ENCODE results near the gene FAM83D. TPM values are rescaled to one million over a fixed set of nuclear protein-coding genes. Genes with fewer than 3 reads are reported as not detected.

The FAM83D gene
- total RNA-seq, 1 experiment from 2014 or later: 48.1 TPM

DNA sequence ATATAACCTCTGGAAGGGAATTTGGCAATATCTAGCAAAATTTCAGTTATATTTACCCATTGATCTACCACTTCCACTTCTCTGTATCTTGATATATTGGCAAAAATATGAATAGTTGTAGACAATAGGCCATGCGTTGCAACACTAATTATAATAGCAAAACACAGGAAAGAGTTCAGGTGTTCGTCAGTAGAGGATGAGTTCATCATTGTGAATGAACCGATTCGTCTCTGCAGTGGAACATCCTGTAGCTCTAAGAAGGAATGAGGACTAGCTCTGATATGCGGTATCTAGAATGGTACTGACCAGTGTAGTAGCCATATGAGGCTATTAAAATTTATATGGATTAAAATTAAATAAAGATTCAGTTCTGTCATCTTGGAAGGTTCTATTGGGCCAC lies 8.3 kb downstream of the FAM83D start:
- H2BK20ac ChIP-seq (ENCODE audit: low read depth, low read length, poor library complexity, severe bottlenecking): no peak overlapping the region
- Mint-ChIP-seq H3K27me3 (ENCODE audit: low read depth) (no peaks in the 10 kb centered on the region), H3K27ac (no peak overlapping the region), H3K36me3 (ENCODE audit: insufficient read depth in 1 of 3, low read depth in 3 of 3) (peaks cover 21 to 41% (median 35%) of the 10 kb centered on the region in 3 experiments; a peak in 6 of 7 replicates), H3K9me3 (no peaks in the 10 kb centered on the region), H3K4me1 (peaks cover 38 to 41% of the 10 kb centered on the region in 2 experiments), H3K4me3 (no peak overlapping the region)
- no peak overlapping the region for H3T11ph ChIP-seq (ENCODE audit: low read length)
- no peak overlapping the region for H3K14ac ChIP-seq (ENCODE audit: insufficient read depth, low read length)
- no peak overlapping the region for H4K5ac ChIP-seq (ENCODE audit: insufficient read length, low read depth, low read length)
- H3K56ac ChIP-seq (ENCODE audit: insufficient read length, low read depth, low read length): no peak overlapping the region
- H3K27ac ChIP-seq (ENCODE audit: insufficient read length, low read depth, low read length): no peak overlapping the region
- H3K23ac ChIP-seq (ENCODE audit: insufficient read length, low read depth, low read length): no peak overlapping the region
- no peaks in the 10 kb centered on the region for H3K9me3 ChIP-seq (ENCODE audit: control insufficient read depth, low read depth, low read length)
- H4K20me1 ChIP-seq (ENCODE audit: control insufficient read depth, insufficient read depth, insufficient read length): no peaks in the 10 kb centered on the region
- no peaks in the 10 kb centered on the region for H3K23me2 ChIP-seq (ENCODE audit: insufficient read length, low read depth, low read length, poor library complexity, severe bottlenecking)
- H3K18ac ChIP-seq (ENCODE audit: insufficient read length, low read depth, low read length): no peak overlapping the region
- H2BK15ac ChIP-seq (ENCODE audit: low read depth, low read length): no peak overlapping the region
- H4K8ac ChIP-seq (replicated peaks; ENCODE audit: insufficient read length, low read depth, low read length): no peak overlapping the region
- no peak overlapping the region for H4K91ac ChIP-seq (ENCODE audit: insufficient read length, low read depth, low read length)
- WGBS (ENCODE audit: extremely low coverage, insufficient read length, low lambda C conversion rate): no CpG with 5 or more reads among the region's 5 CpGs
- H3K79me1 ChIP-seq (ENCODE audit: insufficient read depth, low read depth, low read length, poor library complexity, severe bottlenecking): peaks cover 10% of the 10 kb centered on the region
- peaks cover 62% of the 10 kb centered on the region; the same call in 1 of the 2 replicates for H3K79me2 ChIP-seq (ENCODE audit: insufficient read depth, low read length)
- no peak overlapping the region for H2AK5ac ChIP-seq (ENCODE audit: insufficient read length, low read length)
- no peak overlapping the region for H3K4ac ChIP-seq (ENCODE audit: low read depth, low read length)
- no peak overlapping the region for H2BK120ac ChIP-seq (ENCODE audit: low read depth, low read length, poor library complexity, severe bottlenecking)
- peaks cover 3% of the 10 kb centered on the region; the same call in 1 of the 2 replicates for H3K4me1 ChIP-seq (ENCODE audit: insufficient read depth, low read length)
- H2BK5ac ChIP-seq (ENCODE audit: insufficient read length, low read length): no peak overlapping the region
- H3K4me2 ChIP-seq (ENCODE audit: insufficient read depth, insufficient read length, low read length): no peak overlapping the region
- H3K9ac ChIP-seq (ENCODE audit: extremely low read depth, insufficient read length, low read length): no peak overlapping the region
- no peak overlapping the region for H2AFZ ChIP-seq (ENCODE audit: low read length)
- TF ChIP-seq, protein P1, sequence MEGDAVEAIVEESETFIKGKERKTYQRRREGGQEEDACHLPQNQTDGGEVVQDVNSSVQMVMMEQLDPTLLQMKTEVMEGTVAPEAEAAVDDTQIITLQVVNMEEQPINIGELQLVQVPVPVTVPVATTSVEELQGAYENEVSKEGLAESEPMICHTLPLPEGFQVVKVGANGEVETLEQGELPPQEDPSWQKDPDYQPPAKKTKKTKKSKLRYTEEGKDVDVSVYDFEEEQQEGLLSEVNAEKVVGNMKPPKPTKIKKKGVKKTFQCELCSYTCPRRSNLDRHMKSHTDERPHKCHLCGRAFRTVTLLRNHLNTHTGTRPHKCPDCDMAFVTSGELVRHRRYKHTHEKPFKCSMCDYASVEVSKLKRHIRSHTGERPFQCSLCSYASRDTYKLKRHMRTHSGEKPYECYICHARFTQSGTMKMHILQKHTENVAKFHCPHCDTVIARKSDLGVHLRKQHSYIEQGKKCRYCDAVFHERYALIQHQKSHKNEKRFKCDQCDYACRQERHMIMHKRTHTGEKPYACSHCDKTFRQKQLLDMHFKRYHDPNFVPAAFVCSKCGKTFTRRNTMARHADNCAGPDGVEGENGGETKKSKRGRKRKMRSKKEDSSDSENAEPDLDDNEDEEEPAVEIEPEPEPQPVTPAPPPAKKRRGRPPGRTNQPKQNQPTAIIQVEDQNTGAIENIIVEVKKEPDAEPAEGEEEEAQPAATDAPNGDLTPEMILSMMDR (conservative IDR thresholded peaks at IDR 0.05): no peak
- DNase-seq: no peak
- no peaks in the 10 kb centered on the region for H3K27me3 ChIP-seq (ENCODE audit: insufficient read depth, low read length)
- no peak overlapping the region for H2BK12ac ChIP-seq (ENCODE audit: insufficient read length, low read depth, low read length)
